ENCODE results near the gene TAOK2.
"Not testable (repeated sequence)": the region's sequence is repeated elsewhere in the genome, so short reads cannot be mapped to it uniquely, and the experiment has no call there.

The TAOK2 gene

GRCh38 chr16:29958756-29959155, 14.9 kb upstream of the TAOK2 start:
- CTCF ChIA-PET = interaction anchor here (0.6 to 3.5 kb wide), 3 partner anchors 12 to 751 kb away, joined by 3 to 16 read pairs (median 4); no protein-coding TSS in a partner anchor
- Histone ChIP-seq H3K36me3 (ENCODE audit: control insufficient read depth in 2 of 2, insufficient read depth in 1 of 2, low read length in 2 of 2) (no peaks in the 10 kb centered on the region), H3K27ac (ENCODE audit: extremely low read depth, low read depth, low read length) (no peak overlapping the region), H3K4me1 (ENCODE audit: control insufficient read depth, insufficient read depth, low read length) (0 out of 2 replicates have a peak, but pooled peaks cover 3% of the 10 kb centered on the region), H3K4me3 (ENCODE audit: low read depth, low read length) (no peak overlapping the region), H3K9me3 (ENCODE audit: control insufficient read depth, insufficient read depth, low read depth, low read length) (no peaks in the 10 kb centered on the region)
- TF ChIP-seq ZNF549 (tag by site-specific recombination; IDR thresholded peaks at IDR 0.05) (no peak), TRIM28 (IDR thresholded peaks at IDR 0.05; ENCODE audit: borderline replicate concordance, low read length) (no peak), ZNF670 (tag by site-specific recombination; IDR thresholded peaks at IDR 0.05; ENCODE audit: low read depth) (no peak), ZFHX2 (tag by site-specific recombination; conservative IDR thresholded peaks at IDR 0.05) (no peak), ZNF157 (tag by site-specific recombination; IDR thresholded peaks at IDR 0.05) (no peak), ZNF623 (tag by site-specific recombination; IDR thresholded peaks at IDR 0.05) (no peak)
- POLR2A ChIA-PET = no interaction called here

- H3K4me3 ChIP-seq (ENCODE audit: low read depth, low read length) = no peak overlapping the region
- no peak overlapping the region for H3K27ac ChIP-seq (ENCODE audit: extremely low read depth, low read depth, low read length)
- ChIA-PET CTCF (interaction anchor here (0.6 to 3.5 kb wide), 2 partner anchors 15 to 750 kb away, joined by 4 to 16 read pairs; no protein-coding TSS in a partner anchor), POLR2A (interaction anchor here (0.6 to 1.6 kb wide), 2 partner anchors 33 to 978 kb away, joined by 3 to 16 read pairs; partner anchors contain the start of gene KCTD13)
- H3K36me3 ChIP-seq (ENCODE audit: control insufficient read depth in 2 of 2, insufficient read depth in 1 of 2, low read length in 2 of 2) = no peaks in the 10 kb centered on the region
- peak; percentile 67; the same call in 1 of the 2 replicates for TF ChIP-seq ZNF610 (tag by site-specific recombination; IDR thresholded peaks at IDR 0.05; ENCODE audit: borderline replicate concordance)
- TF ChIP-seq ZNF26 (tag by site-specific recombination; IDR thresholded peaks at IDR 0.05) = no peak
- TF ChIP-seq BCL6B (tag by site-specific recombination; IDR thresholded peaks at IDR 0.05) = no peak
- TF ChIP-seq ZNF394 (tag by site-specific recombination; IDR thresholded peaks at IDR 0.05; ENCODE audit: borderline replicate concordance) = peak; percentile 56; the same call in 1 of the 2 replicates
- 0 out of 2 replicates have a peak, but pooled peaks cover 3% of the 10 kb centered on the region for H3K4me1 ChIP-seq (ENCODE audit: control insufficient read depth, insufficient read depth, low read length)
- H3K9me3 ChIP-seq (ENCODE audit: control insufficient read depth, insufficient read depth, low read depth, low read length) = no peaks in the 10 kb centered on the region
Measured at GRCh38 chr16:29959293-29959692, 14.4 kb upstream of the TAOK2 start.

- peak; percentile 78 for TF ChIP-seq ZFP3 (tag by site-specific recombination; IDR thresholded peaks at IDR 0.05; ENCODE audit: low read depth)
- POLR2A ChIA-PET = interaction anchor here (0.6 to 2.5 kb wide), 3 partner anchors 15 to 977 kb away, joined by 3 to 24 read pairs (median 16); partner anchors contain the start of gene KCTD13
- not testable (repeated sequence) for H3K27ac ChIP-seq (ENCODE audit: extremely low read depth, low read depth, low read length); H3K9me3 ChIP-seq (ENCODE audit: control insufficient read depth, insufficient read depth, low read depth, low read length); H3K4me1 ChIP-seq (ENCODE audit: control insufficient read depth, insufficient read depth, low read length); H3K4me3 ChIP-seq (ENCODE audit: low read depth, low read length); H3K36me3 ChIP-seq (ENCODE audit: control insufficient read depth in 2 of 2, insufficient read depth in 1 of 2, low read length in 2 of 2)
- CTCF ChIA-PET = interaction anchor here (1.1 to 3.5 kb wide), 2 partner anchors 16 to 113 kb away, joined by 4 to 16 read pairs; no protein-coding TSS in a partner anchor
Measured at GRCh38 chr16:29959821-29960220, 13.8 kb upstream of the TAOK2 start.

GRCh38 chr16:29961127-29961478, 12.6 kb upstream of the TAOK2 start:
- ChIA-PET CTCF (interaction anchor here (0.6 to 3.5 kb wide), 10 partner anchors 10 to 447 kb away, joined by 3 to 16 read pairs (median 4); partner anchors contain the start of genes TAOK2 and TLCD3B), POLR2A (interaction anchor here (0.6 to 2.5 kb wide), 15 partner anchors 13 to 283 kb away, joined by 3 to 55 read pairs (median 6); partner anchors contain the start of genes ALDOA, CDIPT, HIRIP3 and INO80E)
- H3K4me3 ChIP-seq (ENCODE audit: low read depth, low read length) = no peak overlapping the region
- 0 out of 2 replicates have a peak, but pooled peaks have one; percentile 18 for TF ChIP-seq PBX3 (CRISPR knock-in tag; IDR thresholded peaks at IDR 0.05)
- TF ChIP-seq ZFP69B (tag by site-specific recombination; IDR thresholded peaks at IDR 0.05) = 0 out of 2 replicates have a peak, but pooled peaks have one; percentile 0
- TF ChIP-seq ZNF677 (tag by site-specific recombination; IDR thresholded peaks at IDR 0.05) = no peak
- no peak for TF ChIP-seq ZBTB48 (tag by site-specific recombination; IDR thresholded peaks at IDR 0.05)
- H3K27ac ChIP-seq (ENCODE audit: extremely low read depth, low read depth, low read length) = no peak overlapping the region; the same call in 1 of the 2 replicates
- 0 out of 2 replicates have a peak, but pooled peaks cover 3% of the 10 kb centered on the region for H3K4me1 ChIP-seq (ENCODE audit: control insufficient read depth, insufficient read depth, low read length)
- H3K36me3 ChIP-seq (ENCODE audit: control insufficient read depth in 2 of 2, insufficient read depth in 1 of 2, low read length in 2 of 2) = peaks cover 0 to 3% of the 10 kb centered on the region in 2 experiments; a peak in 1 of 3 replicates
- no peaks in the 10 kb centered on the region for H3K9me3 ChIP-seq (ENCODE audit: control insufficient read depth, insufficient read depth, low read depth, low read length)

All from HEK293 (cell line).